ENCODE results near the gene MPP2. TPM values are rescaled to one million over a fixed set of nuclear protein-coding genes. Genes with fewer than 3 reads are reported as not detected.

MPP2 gene
- total and polyA plus RNA-seq, 2 of the 13 experiments (the other 11 are each of a cell fraction or from before 2014, with no cell fraction given) = 0.20 to 1.7 TPM

- ChIA-PET CTCF (ENCODE audit: low intra/inter-chr PET ratio, low total read pairs) (no interaction called here), POLR2A (no interaction called here)
- Histone ChIP-seq H3K4me1 (ENCODE audit: insufficient read depth, low read length) (peaks cover 11% of the 10 kb centered on the region; the same call in 1 of the 2 replicates), H3K79me2 (ENCODE audit: insufficient read depth, low read length) (no peaks in the 10 kb centered on the region), H3K9me3 (ENCODE audit: low read length) (no peaks in the 10 kb centered on the region), H3K36me3 (replicated peaks in 1 of 2; ENCODE audit: control insufficient read depth in 1 of 2, insufficient read depth in 2 of 2, low read length in 2 of 2) (no peaks in the 10 kb centered on the region), H3K27me3 (ENCODE audit: control insufficient read depth in 1 of 2, insufficient read depth in 2 of 2, low read length in 2 of 2) (peaks cover 0 to 27% of the 10 kb centered on the region in 2 experiments; a peak in 4 of 5 replicates), H3K27ac (ENCODE audit: extremely low read length, insufficient read depth, low read length) (no peak overlapping the region), H3K4me2 (ENCODE audit: low read depth, low read length) (peak overlapping the region; percentile 25; the same call in 1 of the 2 replicates), H3K9ac (ENCODE audit: insufficient read depth, low read depth, low read length) (no peak overlapping the region), H3K4me3 (replicated peaks in 1 of 3; ENCODE audit: insufficient read depth in 1 of 3, low read depth in 2 of 3, low read length in 3 of 3) (no peak overlapping the region), H2AFZ (ENCODE audit: low read length) (no peak overlapping the region), H4K20me1 (ENCODE audit: insufficient read depth, low read length) (no peaks in the 10 kb centered on the region)
- 22% methylated on average over 10 of the region's 10 CpGs for WGBS (ENCODE audit: low lambda C conversion rate)
- no TSS peak for BruUV-seq (replicated peaks)
- intact Hi-C loops (cut with micrococcal nuclease; ENCODE audit: unreplicated experiment) = no loop called here
- ATAC-seq = no peak
- in situ Hi-C loops (cut with HindIII; ENCODE audit: extremely low pct_ligation_motif_present, low pct_unique_long_range_greater_than_20kb) = no loop called here
- TF ChIP-seq ZNF496 (CRISPR knock-in tag; IDR thresholded peaks at IDR 0.05; ENCODE audit: insufficient replicate concordance) = no peak
- FAIRE-seq = no peak
- DNase-seq (ENCODE audit: low spot score) = no peak
These were observed 38.9 kb downstream of the MPP2 start for GRCh38 chr17:43868226-43868994.

- no peak for FAIRE-seq
- DNase-seq (ENCODE audit: low spot score) = no peak
- Histone ChIP-seq H3K9me3 (ENCODE audit: low read length) (no peaks in the 10 kb centered on the region), H3K36me3 (replicated peaks in 1 of 2; ENCODE audit: control insufficient read depth in 1 of 2, insufficient read depth in 2 of 2, low read length in 2 of 2) (no peaks in the 10 kb centered on the region), H3K9ac (ENCODE audit: insufficient read depth, low read depth, low read length) (no peak overlapping the region), H3K27me3 (ENCODE audit: control insufficient read depth in 1 of 2, insufficient read depth in 2 of 2, low read length in 2 of 2) (peaks cover 10 to 59% of the 10 kb centered on the region in 2 experiments), H4K20me1 (ENCODE audit: insufficient read depth, low read length) (no peaks in the 10 kb centered on the region), H3K4me3 (replicated peaks in 1 of 3; ENCODE audit: insufficient read depth in 1 of 3, low read depth in 2 of 3, low read length in 3 of 3) (no peak overlapping the region), H3K4me2 (ENCODE audit: low read depth, low read length) (no peak overlapping the region), H3K79me2 (ENCODE audit: insufficient read depth, low read length) (no peaks in the 10 kb centered on the region), H3K4me1 (ENCODE audit: insufficient read depth, low read length) (no peaks in the 10 kb centered on the region), H2AFZ (ENCODE audit: low read length) (no peak overlapping the region), H3K27ac (ENCODE audit: extremely low read length, insufficient read depth, low read length) (no peak overlapping the region)
- CTCF ChIA-PET (ENCODE audit: low intra/inter-chr PET ratio, low total read pairs) = no interaction called here
- 7% methylated on average over 2 of the region's 4 CpGs for WGBS (ENCODE audit: low lambda C conversion rate)
- in situ Hi-C loops (cut with HindIII; ENCODE audit: extremely low pct_ligation_motif_present, low pct_unique_long_range_greater_than_20kb) (no loop called here), intact Hi-C loops (cut with micrococcal nuclease; ENCODE audit: unreplicated experiment) (no loop called here)
- BruUV-seq (replicated peaks) = no TSS peak
- ATAC-seq = no peak
- POLR2A ChIA-PET = no interaction called here
- TF ChIP-seq NAIF1 (CRISPR knock-in tag; IDR thresholded peaks at IDR 0.05; ENCODE audit: borderline replicate concordance) (no peak), HOXA7 (CRISPR knock-in tag; IDR thresholded peaks at IDR 0.05) (no peak), CENPBD1 (CRISPR knock-in tag; IDR thresholded peaks at IDR 0.05; ENCODE audit: borderline replicate concordance, low read depth) (no peak), ZNF619 (CRISPR knock-in tag; IDR thresholded peaks at IDR 0.05) (no peak), AGO2 (optimal IDR thresholded peaks at IDR 0.05; ENCODE audit: low read depth, low read length) (no peak), NR2F1 (CRISPR knock-in tag; IDR thresholded peaks at IDR 0.05) (no peak), ZNF12 (CRISPR knock-in tag; IDR thresholded peaks at IDR 0.05) (no peak), GFI1 (CRISPR knock-in tag; IDR thresholded peaks at IDR 0.05; ENCODE audit: borderline replicate concordance) (no peak), ZNF317 (CRISPR knock-in tag; IDR thresholded peaks at IDR 0.05) (no peak), ZFP91 (CRISPR knock-in tag; IDR thresholded peaks at IDR 0.05; ENCODE audit: borderline replicate concordance) (no peak)
These were observed 43.0 kb downstream of the MPP2 start for GRCh38 chr17:43864161-43864984.

Measured in HepG2 (cell line).